Kidney (tissue), 14 donors: ENCODE measurements around the gene CCDC92B. TPM values are rescaled to one million over a fixed set of nuclear protein-coding genes. Genes with fewer than 3 reads are reported as not detected.
"Not testable (repeated sequence)": the region's sequence is repeated elsewhere in the genome, so short reads cannot be mapped to it uniquely, and the experiment has no call there.

Experiments
- DNase-seq, 5 donors: peaks; one replicate each; pipeline ENCODE4 v3.0.0-alpha.2; 2013 to 2020
- FAIRE-seq: peaks from 2 replicates; lab custom pipeline; 2012; peaks lifted over from hg19 to GRCh38; lab: Jason Lieb, UNC
- H3K27ac ChIP-seq, 2 donors: one replicate each; pipeline ENCODE4 v1.7.0; 2013; ENCODE audit warnings: low read depth in 2 of 2, low read length in 2 of 2, inconsistent platforms in 1 of 2
- H3K27me3 ChIP-seq: one replicate; pipeline ENCODE4 v1.7.1; 2013; ENCODE audit warnings: low read length, inconsistent platforms; ENCODE audit not compliant: control insufficient read depth, insufficient read depth
- H3K36me3 ChIP-seq, 3 donors: one replicate each; pipeline versions ENCODE4 v1.7.0 to v1.7.1; 2013; ENCODE audit warnings: low read length in 3 of 3, control low read depth in 1 of 3, inconsistent platforms in 1 of 3; ENCODE audit not compliant: insufficient read depth in 3 of 3, control insufficient read depth in 2 of 3
- H3K4me1 ChIP-seq, 3 donors: one replicate each; pipeline versions ENCODE4 v1.7.0 to v1.7.1; 2013; ENCODE audit warnings: low read length in 3 of 3, inconsistent platforms in 1 of 3, low read depth in 1 of 3; ENCODE audit not compliant: control insufficient read depth in 2 of 3, insufficient read depth in 2 of 3
- H3K4me3 ChIP-seq, 3 donors: one replicate each; pipeline versions ENCODE4 v1.7.0 to v1.8.1; 2013; ENCODE audit warnings: low read length in 3 of 3, control low read depth in 1 of 3, inconsistent platforms in 1 of 3
- H3K9ac ChIP-seq, 3 donors: one replicate each; pipeline versions ENCODE4 v1.7.0 to v1.7.1; 2013; ENCODE audit warnings: low read length in 3 of 3, control low read depth in 1 of 3, inconsistent platforms in 1 of 3
- H3K9me3 ChIP-seq, 3 donors: one replicate each; pipeline versions ENCODE4 v1.7.0 to v1.7.1; 2013; ENCODE audit warnings: low read length in 3 of 3, control low read depth in 1 of 3, inconsistent platforms in 1 of 3; ENCODE audit not compliant: control insufficient read depth in 2 of 3, insufficient read depth in 1 of 3
- intact Hi-C: fragments of 100-400 bp; cut with DNase I; formaldehyde crosslinking; loops from one replicate; pipeline ENCODE4 v1.11.1; 2022
- polyA plus RNA-seq: library from polyadenylated mRNA; stranded (reverse); fragments of 350-450 nt; fragmentation: Illumina TruSeq; extraction: RNeasy Lipid Tissue Mini Kit (QIAGEN cat#74804); gene quantifications from one replicate; pipeline ENCODE4 v1.2.3, GENCODE V29; 2014; ENCODE audit warnings: low read depth, low replicate concordance; ENCODE audit not compliant: insufficient read depth
- total RNA-seq: library from RNA; stranded (reverse); fragmentation: NEBNext Ultra II Directional; extraction: Animal tissue kit (Norgen Biotek cat#: 25700); gene quantifications from one replicate; pipeline ENCODE4 v1.2.1, GENCODE V29; 2021
- TF ChIP-seq, protein P1 (sequence below): IDR thresholded peaks from 3 replicates; pipeline ENCODE4 v1.5.1; 2012; ENCODE audit warnings: mild to moderate bottlenecking, moderate library complexity, borderline replicate concordance; ENCODE audit not compliant: insufficient read depth; ENCODE audit errors: extremely low read depth
- donor health status: control.
- donor health status: control.
- donor health status: control.
- donor health status: control.
- donor health status: control.
- donor health status: DM: yes; HTN: yes; CAD: no.
- donor health status: Normal renal cell carcinoma (clear cell type).

The CCDC92B gene
- total and polyA plus RNA-seq, 2 donors from 2014 or later = 0.11 to 1.0 TPM

DNA sequence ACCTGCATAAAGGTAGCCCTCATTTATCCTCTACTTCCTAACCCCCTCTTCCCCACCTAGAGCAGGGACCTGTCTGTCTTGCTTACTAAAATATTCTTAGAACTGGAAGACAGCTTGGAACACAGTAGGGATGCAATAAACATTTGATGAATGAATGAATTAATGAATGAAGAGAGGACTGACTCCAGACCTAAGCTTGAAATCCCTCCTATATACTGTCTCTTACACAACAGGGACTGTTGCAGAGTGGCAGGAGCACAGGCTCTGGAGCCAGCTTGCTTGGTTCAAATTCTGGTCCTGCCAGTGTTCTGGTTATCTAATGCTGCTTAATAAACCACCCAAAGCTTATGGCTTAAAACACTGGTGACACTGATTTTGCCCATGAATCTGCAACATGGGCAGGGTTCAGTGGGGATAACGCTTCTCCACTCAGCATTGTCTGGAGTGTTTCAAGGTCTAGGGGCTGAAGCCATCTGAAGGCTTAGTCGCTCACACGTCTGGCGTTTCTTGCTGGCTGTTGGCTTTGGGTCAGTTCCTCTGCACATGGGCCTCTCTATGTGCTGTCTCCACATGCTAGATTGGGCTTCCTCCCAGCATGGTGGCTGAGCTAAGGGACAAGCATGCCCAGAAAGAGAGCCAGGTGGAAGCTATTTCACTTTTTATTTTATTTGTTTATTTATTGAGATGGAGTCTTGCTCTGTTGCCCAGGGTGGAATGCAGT, 34.0 kb upstream of the CCDC92B start:
- Histone ChIP-seq H3K4me3 (no peak overlapping the region), H3K27ac (no peak overlapping the region), H3K9me3 (no peaks in the 10 kb centered on the region), H3K36me3 (no peaks in the 10 kb centered on the region), H3K4me1 (no peaks in the 10 kb centered on the region), H3K27me3 (no peaks in the 10 kb centered on the region), H3K9ac (no peak overlapping the region)
- no peak for DNase-seq
- TF ChIP-seq, protein P1, sequence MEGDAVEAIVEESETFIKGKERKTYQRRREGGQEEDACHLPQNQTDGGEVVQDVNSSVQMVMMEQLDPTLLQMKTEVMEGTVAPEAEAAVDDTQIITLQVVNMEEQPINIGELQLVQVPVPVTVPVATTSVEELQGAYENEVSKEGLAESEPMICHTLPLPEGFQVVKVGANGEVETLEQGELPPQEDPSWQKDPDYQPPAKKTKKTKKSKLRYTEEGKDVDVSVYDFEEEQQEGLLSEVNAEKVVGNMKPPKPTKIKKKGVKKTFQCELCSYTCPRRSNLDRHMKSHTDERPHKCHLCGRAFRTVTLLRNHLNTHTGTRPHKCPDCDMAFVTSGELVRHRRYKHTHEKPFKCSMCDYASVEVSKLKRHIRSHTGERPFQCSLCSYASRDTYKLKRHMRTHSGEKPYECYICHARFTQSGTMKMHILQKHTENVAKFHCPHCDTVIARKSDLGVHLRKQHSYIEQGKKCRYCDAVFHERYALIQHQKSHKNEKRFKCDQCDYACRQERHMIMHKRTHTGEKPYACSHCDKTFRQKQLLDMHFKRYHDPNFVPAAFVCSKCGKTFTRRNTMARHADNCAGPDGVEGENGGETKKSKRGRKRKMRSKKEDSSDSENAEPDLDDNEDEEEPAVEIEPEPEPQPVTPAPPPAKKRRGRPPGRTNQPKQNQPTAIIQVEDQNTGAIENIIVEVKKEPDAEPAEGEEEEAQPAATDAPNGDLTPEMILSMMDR = no peak
- intact Hi-C loops = no loop called here
- FAIRE-seq = no peak

DNA sequence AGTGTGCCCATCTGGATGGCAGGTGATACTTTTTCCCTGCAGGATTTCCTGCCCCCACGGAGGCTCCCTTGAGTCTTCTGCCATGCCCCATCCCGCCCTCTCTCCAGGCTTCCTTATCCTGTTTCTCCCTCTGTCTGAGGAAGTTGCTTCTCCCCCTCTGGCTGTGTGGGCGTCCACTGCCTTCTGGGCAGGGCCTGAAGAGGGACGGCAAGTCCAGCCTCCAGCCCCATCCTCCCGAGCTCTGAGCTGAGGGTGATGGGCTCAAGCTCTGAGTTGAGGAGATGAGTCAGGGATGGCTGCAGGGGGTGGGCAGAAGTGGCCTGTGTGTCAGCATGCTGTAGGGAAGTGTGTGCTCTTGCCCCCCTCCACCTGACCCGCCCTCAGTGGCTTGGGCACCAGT, 32.6 kb upstream of the CCDC92B start:
- no peak overlapping the region for H3K9ac ChIP-seq
- FAIRE-seq (no peak), DNase-seq (no peak)
- H3K36me3 ChIP-seq = no peaks in the 10 kb centered on the region
- no peaks in the 10 kb centered on the region for H3K9me3 ChIP-seq
- intact Hi-C loops = no loop called here
- H3K27me3 ChIP-seq = no peaks in the 10 kb centered on the region
- H3K27ac ChIP-seq = no peak overlapping the region
- no peak overlapping the region for H3K4me3 ChIP-seq
- TF ChIP-seq, protein P1 = no peak
- H3K4me1 ChIP-seq = peaks cover 0 to under 1% (median 0%) of the 10 kb centered on the region in 3 donors

DNA sequence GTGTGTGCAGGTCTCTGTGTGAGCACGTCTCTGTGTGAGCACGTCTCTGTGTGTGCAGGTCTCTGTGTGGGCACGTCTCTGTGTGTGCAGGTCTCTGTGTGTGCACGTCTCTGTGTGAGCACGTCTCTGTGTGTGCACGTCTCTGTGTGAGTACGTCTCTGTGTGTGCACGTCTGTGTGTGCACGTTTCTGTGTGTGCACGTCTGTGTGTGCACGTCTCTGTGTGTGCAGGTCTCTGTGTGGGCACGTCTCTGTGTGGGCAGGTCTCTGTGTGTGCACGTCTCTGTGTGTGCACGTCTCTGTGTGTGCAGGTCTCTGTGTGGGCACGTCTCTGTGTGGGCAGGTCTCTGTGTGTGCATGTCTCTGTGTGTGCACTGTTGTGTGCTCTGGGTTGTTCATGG, 32.1 kb upstream of the CCDC92B start:
- H3K27ac ChIP-seq, H3K9ac ChIP-seq, DNase-seq, H3K4me3 ChIP-seq, intact Hi-C loops, H3K27me3 ChIP-seq, FAIRE-seq, H3K36me3 ChIP-seq, H3K9me3 ChIP-seq, H3K4me1 ChIP-seq: not testable (repeated sequence)

DNA sequence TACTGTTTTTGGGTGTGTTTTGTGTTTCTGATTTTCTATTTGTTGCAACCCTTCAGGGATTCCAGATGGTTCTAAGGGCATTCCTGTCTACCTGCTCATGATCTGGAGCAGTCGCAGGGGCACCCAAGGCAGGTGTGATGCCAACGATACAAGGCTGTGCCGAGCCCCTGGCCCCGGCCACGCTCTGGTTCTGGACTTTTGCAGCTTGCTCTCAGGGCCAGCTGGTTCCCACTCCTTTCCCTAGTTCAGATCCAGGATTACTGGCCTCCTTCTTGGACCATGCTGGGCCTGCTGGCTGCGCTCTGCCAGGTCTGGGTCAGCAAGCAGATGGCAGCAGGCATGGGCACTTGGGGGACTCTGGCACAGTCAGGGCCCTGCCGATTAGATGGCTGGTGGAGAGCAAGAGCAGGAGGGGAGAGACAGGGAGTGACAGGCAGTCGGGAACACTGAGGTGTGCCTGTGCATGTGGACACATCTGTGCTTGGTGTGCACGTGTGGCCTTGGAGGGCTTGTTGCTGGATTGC, 31.5 kb upstream of the CCDC92B start:
- no peak for FAIRE-seq
- H3K27me3 ChIP-seq = no peaks in the 10 kb centered on the region
- H3K4me1 ChIP-seq = peaks cover 0 to 3% (median 0%) of the 10 kb centered on the region in 3 donors
- intact Hi-C loops = no loop called here
- no peaks in the 10 kb centered on the region for H3K36me3 ChIP-seq
- no peak overlapping the region for H3K4me3 ChIP-seq
- DNase-seq = no peak
- TF ChIP-seq, protein P1 = no peak
- H3K9ac ChIP-seq = no peak overlapping the region
- H3K9me3 ChIP-seq = no peaks in the 10 kb centered on the region
- no peak overlapping the region for H3K27ac ChIP-seq
